ENCODE measurements around the gene ANO1.

- TF ChIP-seq, protein P1, sequence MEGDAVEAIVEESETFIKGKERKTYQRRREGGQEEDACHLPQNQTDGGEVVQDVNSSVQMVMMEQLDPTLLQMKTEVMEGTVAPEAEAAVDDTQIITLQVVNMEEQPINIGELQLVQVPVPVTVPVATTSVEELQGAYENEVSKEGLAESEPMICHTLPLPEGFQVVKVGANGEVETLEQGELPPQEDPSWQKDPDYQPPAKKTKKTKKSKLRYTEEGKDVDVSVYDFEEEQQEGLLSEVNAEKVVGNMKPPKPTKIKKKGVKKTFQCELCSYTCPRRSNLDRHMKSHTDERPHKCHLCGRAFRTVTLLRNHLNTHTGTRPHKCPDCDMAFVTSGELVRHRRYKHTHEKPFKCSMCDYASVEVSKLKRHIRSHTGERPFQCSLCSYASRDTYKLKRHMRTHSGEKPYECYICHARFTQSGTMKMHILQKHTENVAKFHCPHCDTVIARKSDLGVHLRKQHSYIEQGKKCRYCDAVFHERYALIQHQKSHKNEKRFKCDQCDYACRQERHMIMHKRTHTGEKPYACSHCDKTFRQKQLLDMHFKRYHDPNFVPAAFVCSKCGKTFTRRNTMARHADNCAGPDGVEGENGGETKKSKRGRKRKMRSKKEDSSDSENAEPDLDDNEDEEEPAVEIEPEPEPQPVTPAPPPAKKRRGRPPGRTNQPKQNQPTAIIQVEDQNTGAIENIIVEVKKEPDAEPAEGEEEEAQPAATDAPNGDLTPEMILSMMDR (IDR thresholded peaks at IDR 0.05 in 4 of 5, conservative IDR thresholded peaks at IDR 0.05 in 1 of 5) = no peak
- no peak for TF ChIP-seq POLR2A (IDR thresholded peaks at IDR 0.05)
Measured at GRCh38 chr11:70091638-70092037, 13.5 kb downstream of the ANO1 start.
